OCI-LY7 (cell line): ENCODE measurements around the gene LTK.

Source experiments
- EZH2phosphoT487 ChIP-seq: fragments of 200-600 bp; sonication (generic); IDR thresholded peaks from 2 replicates; pipeline ENCODE4 v1.6.1; 2018; ENCODE audit warnings: low read depth, borderline replicate concordance, mild to moderate bottlenecking, mixed run types, antibody characterized with exemption, low read length, moderate library complexity, mixed read lengths
- TF ChIP-seq, protein P1 (sequence below): fragments of 200-600 bp; sonication (generic); conservative IDR thresholded peaks from 2 replicates; pipeline ENCODE4 v1.5.1; 2014; ENCODE audit warnings: mild to moderate bottlenecking, antibody characterized with exemption, low read length, moderate library complexity, mixed read lengths

DNA sequence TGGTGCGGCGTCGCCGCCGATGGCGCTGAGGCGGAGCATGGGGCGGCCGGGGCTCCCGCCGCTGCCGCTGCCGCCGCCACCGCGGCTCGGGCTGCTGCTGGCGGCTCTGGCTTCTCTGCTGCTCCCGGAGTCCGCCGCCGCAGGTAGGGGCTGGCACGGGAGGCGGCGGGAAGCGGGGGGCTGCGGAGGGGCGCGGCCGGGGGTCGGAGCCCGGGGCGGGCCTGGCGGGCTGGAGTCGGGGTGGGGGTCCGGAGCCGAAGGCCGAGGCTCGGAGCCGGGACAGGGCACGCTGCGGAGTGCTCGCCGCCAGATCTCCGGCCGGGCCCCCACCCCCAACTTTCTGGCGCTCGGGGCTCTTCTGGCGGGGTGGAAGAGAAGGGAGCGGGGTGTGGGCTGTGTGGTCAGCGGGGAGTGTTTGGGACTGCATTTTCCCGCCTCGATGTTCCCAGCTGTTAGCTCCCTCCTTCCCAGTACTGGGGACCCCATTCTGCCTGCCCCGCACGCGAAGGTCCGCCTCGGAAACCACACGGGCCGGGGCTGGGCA is 45.7 kb upstream of the LTK start:
- TF ChIP-seq, protein P1, sequence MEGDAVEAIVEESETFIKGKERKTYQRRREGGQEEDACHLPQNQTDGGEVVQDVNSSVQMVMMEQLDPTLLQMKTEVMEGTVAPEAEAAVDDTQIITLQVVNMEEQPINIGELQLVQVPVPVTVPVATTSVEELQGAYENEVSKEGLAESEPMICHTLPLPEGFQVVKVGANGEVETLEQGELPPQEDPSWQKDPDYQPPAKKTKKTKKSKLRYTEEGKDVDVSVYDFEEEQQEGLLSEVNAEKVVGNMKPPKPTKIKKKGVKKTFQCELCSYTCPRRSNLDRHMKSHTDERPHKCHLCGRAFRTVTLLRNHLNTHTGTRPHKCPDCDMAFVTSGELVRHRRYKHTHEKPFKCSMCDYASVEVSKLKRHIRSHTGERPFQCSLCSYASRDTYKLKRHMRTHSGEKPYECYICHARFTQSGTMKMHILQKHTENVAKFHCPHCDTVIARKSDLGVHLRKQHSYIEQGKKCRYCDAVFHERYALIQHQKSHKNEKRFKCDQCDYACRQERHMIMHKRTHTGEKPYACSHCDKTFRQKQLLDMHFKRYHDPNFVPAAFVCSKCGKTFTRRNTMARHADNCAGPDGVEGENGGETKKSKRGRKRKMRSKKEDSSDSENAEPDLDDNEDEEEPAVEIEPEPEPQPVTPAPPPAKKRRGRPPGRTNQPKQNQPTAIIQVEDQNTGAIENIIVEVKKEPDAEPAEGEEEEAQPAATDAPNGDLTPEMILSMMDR: no peak
- no peak for TF ChIP-seq EZH2phosphoT487
